Tibial nerve (tissue), 4 donors: ENCODE results near the gene FAM228B. TPM values are rescaled to one million over a fixed set of nuclear protein-coding genes. Genes with fewer than 3 reads are reported as not detected.

Experiments
- DNase-seq, 2 donors: peaks; one replicate each; pipeline ENCODE4 v3.0.0-alpha.2; 2019; ENCODE audit warnings: low spot score in 2 of 2
- H3K27ac ChIP-seq, 4 donors: fragments of 200-600 bp; sonication (generic) in 3 of 4; one replicate each; pipeline ENCODE4 v1.5.1; 2017 to 2019; ENCODE audit warnings: mild to moderate bottlenecking in 1 of 4
- H3K27me3 ChIP-seq, 2 donors: fragments of 200-600 bp; sonication (generic) in 1 of 2; one replicate each; pipeline versions ENCODE4 v1.5.1 to v1.6.0; 2017 to 2019
- H3K36me3 ChIP-seq, 3 donors: fragments of 200-600 bp; sonication (generic); one replicate each; pipeline ENCODE4 v1.5.1; 2018 to 2019
- H3K4me1 ChIP-seq, 4 donors: fragments of 200-600 bp; sonication (generic) in 3 of 4; one replicate each; pipeline ENCODE4 v1.5.1; 2017 to 2019
- H3K4me3 ChIP-seq, 4 donors: fragments of 200-600 bp; sonication (generic) in 3 of 4; one replicate each; pipeline ENCODE4 v1.5.1; 2017 to 2019; ENCODE audit warnings: mild to moderate bottlenecking in 1 of 4, moderate library complexity in 1 of 4
- H3K9me3 ChIP-seq, 4 donors: fragments of 200-600 bp; sonication (generic) in 3 of 4; one replicate each; pipeline ENCODE4 v1.5.1; 2017 to 2019
- EP300 ChIP-seq, 2 donors: sonication (generic); formaldehyde crosslinking; IDR thresholded peaks; one replicate each; pipeline ENCODE4 v1.6.1; 2017; ENCODE audit warnings: antibody characterized with exemption in 2 of 2, mild to moderate bottlenecking in 1 of 2
- POLR2A ChIP-seq, 2 donors: fragments of 450-650 bp; IDR thresholded peaks; one replicate each; pipeline ENCODE4 v1.6.1; 2017; ENCODE audit warnings: antibody characterized with exemption in 2 of 2, mild to moderate bottlenecking in 2 of 2, moderate library complexity in 2 of 2
- WGBS, 2 donors: methylation state at CpG; one replicate each; pipeline ENCODE4 v1.1.5; 2018; 5-methylcytosine and 5-hydroxymethylcytosine counted together
- total RNA-seq, 4 donors: library from RNA; depleted of rRNA; stranded (reverse); fragments of >200 nt; gene quantifications; one replicate each; pipeline ENCODE4 v1.1.0, GENCODE V29; 2016
- TF ChIP-seq, protein P1 (sequence below), 5 experiments: fragments of 200-600 bp in 3 of 5; fragments of 450-650 bp in 2 of 5; sonication (generic) in 3 of 5; IDR thresholded peaks; one replicate each; pipeline ENCODE4 v1.5.1; 2016 to 2019; ENCODE audit warnings: antibody characterized with exemption in 5 of 5, mild to moderate bottlenecking in 3 of 5, moderate library complexity in 2 of 5

The FAM228B gene
- total RNA-seq, result 10 to 100 TPM; 37.7 to 68.6 (median 46.6) TPM

DNA sequence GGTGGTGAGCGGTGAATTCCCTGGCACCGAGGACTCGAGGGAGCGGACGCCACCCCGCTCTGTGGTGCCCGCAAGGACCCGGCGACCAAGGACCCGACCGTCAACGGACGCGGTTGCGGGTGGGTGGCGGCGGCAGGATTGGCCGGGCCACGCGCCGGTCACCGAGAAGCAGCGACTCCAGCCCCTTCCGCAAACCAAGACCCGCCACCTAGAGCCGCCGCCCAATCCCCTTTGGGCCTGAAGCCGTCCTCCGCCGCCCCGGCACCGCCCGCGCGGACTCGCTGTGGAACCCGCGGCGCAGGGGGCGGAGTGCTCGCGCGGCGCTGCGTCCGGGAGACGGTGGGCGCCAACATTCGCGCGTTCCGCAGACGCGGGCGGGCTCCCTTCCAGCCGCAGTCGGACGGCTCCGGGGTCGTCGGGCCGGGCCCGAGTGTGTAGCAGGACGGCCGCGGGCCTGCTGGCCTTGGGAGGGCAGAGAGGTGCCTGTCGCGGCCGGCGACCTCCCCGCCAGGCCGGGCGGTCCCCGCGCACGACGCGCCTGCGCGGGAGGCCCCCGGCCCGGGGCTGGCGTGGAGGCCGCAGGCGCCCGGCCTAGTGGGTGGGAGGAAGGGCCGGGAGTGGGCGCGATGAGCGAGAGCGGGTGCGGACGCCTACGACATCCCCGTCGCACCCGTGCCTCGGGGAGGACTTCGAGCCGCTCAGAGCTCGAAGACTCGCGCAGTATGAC, at the start of gene FAM228B, which contains the start of gene PFN4:
TSS of gene FAM228B (plus strand) at position 275 of the 727 bp plus-strand sequence. CDS start 893 bp downstream, outside the sequence.
TSS of gene PFN4 (minus strand) at position 140 of the 727 bp plus-strand sequence. CDS start 799 bp downstream, outside the sequence.
- peaks cover 0 to 39% (median 11%) of the 10 kb centered on the region in 4 donors for H3K4me1 ChIP-seq
- peak; percentile 68 to 71 for DNase-seq
- TF ChIP-seq POLR2A (IDR thresholded peaks at IDR 0.05) (peak; percentile 34 to 78), EP300 (IDR thresholded peaks at IDR 0.05) (peak in 1 of 2 donors; percentile 64)
- TF ChIP-seq, protein P1, sequence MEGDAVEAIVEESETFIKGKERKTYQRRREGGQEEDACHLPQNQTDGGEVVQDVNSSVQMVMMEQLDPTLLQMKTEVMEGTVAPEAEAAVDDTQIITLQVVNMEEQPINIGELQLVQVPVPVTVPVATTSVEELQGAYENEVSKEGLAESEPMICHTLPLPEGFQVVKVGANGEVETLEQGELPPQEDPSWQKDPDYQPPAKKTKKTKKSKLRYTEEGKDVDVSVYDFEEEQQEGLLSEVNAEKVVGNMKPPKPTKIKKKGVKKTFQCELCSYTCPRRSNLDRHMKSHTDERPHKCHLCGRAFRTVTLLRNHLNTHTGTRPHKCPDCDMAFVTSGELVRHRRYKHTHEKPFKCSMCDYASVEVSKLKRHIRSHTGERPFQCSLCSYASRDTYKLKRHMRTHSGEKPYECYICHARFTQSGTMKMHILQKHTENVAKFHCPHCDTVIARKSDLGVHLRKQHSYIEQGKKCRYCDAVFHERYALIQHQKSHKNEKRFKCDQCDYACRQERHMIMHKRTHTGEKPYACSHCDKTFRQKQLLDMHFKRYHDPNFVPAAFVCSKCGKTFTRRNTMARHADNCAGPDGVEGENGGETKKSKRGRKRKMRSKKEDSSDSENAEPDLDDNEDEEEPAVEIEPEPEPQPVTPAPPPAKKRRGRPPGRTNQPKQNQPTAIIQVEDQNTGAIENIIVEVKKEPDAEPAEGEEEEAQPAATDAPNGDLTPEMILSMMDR (IDR thresholded peaks at IDR 0.05), result peak in 2 of 5 experiments; percentile 23 to 36
- H3K27ac ChIP-seq, result peak within 1 kb of the TSS; percentile 80 to 97 (median 94)
- no peaks in the 10 kb centered on the region for H3K9me3 ChIP-seq
- H3K36me3 ChIP-seq, result no peaks in the 10 kb centered on the region
- H3K27me3 ChIP-seq, result no peaks in the 10 kb centered on the region
- WGBS, 2 donors, result 0% methylated on average over 4 to 11 of the region's 103 CpGs
- H3K4me3 ChIP-seq, result peak within 1 kb of the TSS; percentile 53 to 79 (median 64)

DNA sequence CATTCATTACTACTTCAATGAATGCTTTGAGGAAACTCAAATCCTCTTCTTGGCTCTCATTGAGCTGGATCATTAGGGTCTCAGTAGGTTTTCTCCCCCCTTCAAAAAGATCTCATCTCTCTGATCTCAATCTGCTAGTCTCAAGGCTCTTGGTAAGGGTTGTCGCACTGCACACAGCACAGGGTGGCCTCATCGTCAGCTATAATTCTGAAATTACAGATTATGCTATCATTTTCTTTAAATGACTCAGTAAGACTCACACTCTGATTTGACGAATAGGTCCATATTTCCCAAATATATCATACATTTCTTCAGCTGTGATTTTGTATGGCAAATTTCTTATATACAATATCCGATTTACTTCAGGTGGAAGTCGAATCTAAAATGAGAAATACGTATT, 49.5 kb upstream of the FAM228B start:
- Histone ChIP-seq H3K4me3 (no peak overlapping the region), H3K9me3 (no peaks in the 10 kb centered on the region), H3K36me3 (peaks cover 0 to 58% (median 8%) of the 10 kb centered on the region in 3 donors), H3K4me1 (peaks cover 0 to 45% (median 11%) of the 10 kb centered on the region in 4 donors), H3K27me3 (no peaks in the 10 kb centered on the region), H3K27ac (no peak overlapping the region)
- no peak for TF ChIP-seq POLR2A (IDR thresholded peaks at IDR 0.05)
- TF ChIP-seq, protein P1 (IDR thresholded peaks at IDR 0.05), result no peak
- no peak for TF ChIP-seq EP300 (IDR thresholded peaks at IDR 0.05)
- DNase-seq, result no peak
- WGBS, 2 donors, result 91 to 92% methylated on average over 6 of the region's 6 CpGs

DNA sequence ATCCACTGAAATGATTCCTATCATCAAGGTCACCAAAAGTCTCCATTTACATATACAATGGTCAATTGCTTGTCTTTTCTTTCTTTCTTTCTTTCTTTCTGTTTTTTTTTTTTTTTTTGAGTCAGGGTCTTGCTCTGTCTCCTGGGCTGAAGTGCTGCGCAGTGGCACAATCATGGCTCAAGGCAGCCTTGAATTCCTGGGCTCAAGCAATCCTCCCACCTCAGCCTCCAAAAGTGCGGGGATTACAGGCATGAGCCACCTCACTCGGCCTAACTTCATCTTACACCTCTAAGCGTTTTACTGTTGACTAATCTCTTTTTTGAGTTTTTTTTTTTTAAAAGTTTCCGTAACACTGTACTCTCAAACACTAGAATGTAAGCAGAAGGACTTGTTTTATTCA, 48.0 kb upstream of the FAM228B start:
- TF ChIP-seq POLR2A (IDR thresholded peaks at IDR 0.05) (no peak), EP300 (IDR thresholded peaks at IDR 0.05) (no peak)
- TF ChIP-seq, protein P1 (IDR thresholded peaks at IDR 0.05), result no peak
- Histone ChIP-seq H3K27me3 (no peaks in the 10 kb centered on the region), H3K27ac (peak overlapping the region in 3 of 4 donors; percentile 95 to 97 (median 95)), H3K36me3 (peaks cover 0 to 60% (median 7%) of the 10 kb centered on the region in 3 donors), H3K4me3 (peak overlapping the region; percentile 43 to 84 (median 76)), H3K9me3 (no peaks in the 10 kb centered on the region), H3K4me1 (peaks cover 0 to 45% (median 11%) of the 10 kb centered on the region in 4 donors)
- WGBS, 2 donors, result 64 to 66% methylated on average over 5 of the region's 5 CpGs
- no peak for DNase-seq

DNA sequence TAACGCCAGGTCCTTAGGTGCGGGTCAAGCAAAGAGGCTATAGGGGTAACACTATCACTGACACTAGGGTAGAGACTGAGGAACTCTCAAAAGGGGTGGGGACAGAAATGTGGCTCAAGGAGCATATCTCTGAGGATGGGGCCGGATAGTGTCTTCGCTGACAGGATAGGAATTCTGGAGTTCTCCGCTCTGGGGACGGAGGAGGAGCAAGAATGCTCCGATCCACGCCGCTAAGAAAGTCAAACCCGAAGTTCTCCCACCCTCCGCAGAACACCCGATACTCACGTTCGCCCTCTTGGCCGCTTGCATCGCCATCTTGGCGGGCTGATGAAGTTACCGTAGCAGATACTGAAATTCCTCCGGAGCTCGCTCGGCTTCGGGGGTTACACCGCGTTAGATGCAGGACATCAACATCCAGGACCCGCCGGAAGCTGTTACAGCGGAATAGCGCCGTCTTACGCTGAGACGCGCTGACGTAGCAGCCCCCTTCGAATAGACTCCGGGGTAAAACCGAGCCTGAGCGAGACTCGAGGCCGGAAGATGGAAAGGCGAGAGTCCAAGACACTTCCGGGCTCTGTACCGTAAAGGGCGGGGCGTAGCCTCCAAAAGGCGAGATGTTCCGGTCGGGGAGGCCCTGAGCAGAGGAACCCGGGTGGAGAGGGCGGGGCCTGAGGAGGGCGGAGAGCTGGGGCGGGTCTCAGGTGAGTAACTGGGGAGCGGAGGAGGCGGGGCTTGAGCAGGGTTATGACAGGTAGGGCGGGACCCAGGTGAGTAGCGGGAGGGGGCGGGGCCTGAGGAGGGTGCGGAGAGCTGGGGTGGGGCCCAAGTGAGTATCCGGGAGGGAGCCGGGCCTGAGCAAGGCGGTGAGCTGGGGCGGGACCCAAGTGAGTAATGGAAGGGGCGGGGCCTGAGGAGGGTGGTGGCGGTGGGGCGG, 47.1 kb upstream of the FAM228B start, which contains the start of gene SF3B6:
TSS of gene SF3B6 (minus strand) at position 412 of the 934 bp plus-strand sequence. CDS start at position 315, 97 bp downstream.
- peaks cover 0 to 45% (median 11%) of the 10 kb centered on the region in 4 donors for H3K4me1 ChIP-seq
- TF ChIP-seq EP300 (IDR thresholded peaks at IDR 0.05), result peak; percentile 94 to 97
- TF ChIP-seq POLR2A (IDR thresholded peaks at IDR 0.05), result peak; percentile 54 to 78
- TF ChIP-seq, protein P1 (IDR thresholded peaks at IDR 0.05), result peak in 2 of 5 experiments; percentile 39 to 43
- 0 to 1% methylated on average over 57 to 64 of the region's 64 CpGs for WGBS, 2 donors
- no peaks in the 10 kb centered on the region for H3K27me3 ChIP-seq
- peak within 1 kb of the TSS; percentile 93 to 97 (median 95) for H3K27ac ChIP-seq
- H3K9me3 ChIP-seq, result no peaks in the 10 kb centered on the region
- H3K36me3 ChIP-seq, result peaks cover 0 to 61% (median 0%) of the 10 kb centered on the region in 3 donors
- peak within 1 kb of the TSS; percentile 69 to 84 (median 76) for H3K4me3 ChIP-seq
- DNase-seq, result peak; percentile 93 to 96
